Measurements from ENCODE around the gene GRIN3A.

GRCh38 chr9:101636247-101636646 is 102.2 kb downstream of the GRIN3A start:
- no peak for TF ChIP-seq POLR2A (IDR thresholded peaks at IDR 0.05)
- no peak for TF ChIP-seq CTCF (IDR thresholded peaks at IDR 0.05)
- no peak for TF ChIP-seq EP300 (IDR thresholded peaks at IDR 0.05)
